Brain microvascular endothelial cell (primary cell): ENCODE measurements around the gene MPND.

Experiments used
- DNase-seq: peaks from one replicate; pipeline ENCODE4 v3.0.0-alpha.2; 2020
- H3K27ac ChIP-seq: fragments of 250-450 bp; sonication (Bioruptor Pico); 2 replicates; pipeline ENCODE4 v1.5.1; 2020; ENCODE audit warnings: mild to moderate bottlenecking, moderate library complexity
- H3K27me3 ChIP-seq: fragments of 250-450 bp; sonication (Bioruptor Pico); replicated peaks from 2 replicates; pipeline ENCODE4 v1.5.1; 2020; ENCODE audit warnings: mild to moderate bottlenecking
- H3K36me3 ChIP-seq: fragments of 250-450 bp; sonication (Bioruptor Pico); replicated peaks from 2 replicates; pipeline ENCODE4 v1.5.1; 2020; ENCODE audit warnings: mild to moderate bottlenecking
- H3K4me3 ChIP-seq: 2 replicates; pipeline ENCODE4 v1.5.1; 2011; ENCODE audit warnings: low read depth, mild to moderate bottlenecking, control low read depth, low read length, moderate library complexity
- CTCF ChIP-seq: IDR thresholded peaks from 2 replicates; pipeline ENCODE4 v1.5.1; 2011; ENCODE audit warnings: low read depth, mild to moderate bottlenecking, moderate library complexity, low read length, control low read depth, inconsistent platforms; ENCODE audit errors: missing control alignments
- in situ Hi-C: cut with HindIII; loops from 2 replicates; pipeline ENCODE4 v1.10.0; 2017; ENCODE audit warnings: low sequenced_read_pairs, low pct_ligation_motif_present

The MPND gene

GRCh38 chr19:4343370-4344307 is at the start of gene MPND:
Gene MPND (plus strand): TSS chr19:4343562. CDS start chr19:4343594, 32 bp downstream.
- peak within 1 kb of the TSS; percentile 46 for H3K27ac ChIP-seq
- TF ChIP-seq CTCF: no peak
- H3K36me3 ChIP-seq: no peaks in the 10 kb centered on the region
- H3K4me3 ChIP-seq: peak within 1 kb of the TSS; percentile 67
- in situ Hi-C loops: no loop called here
- DNase-seq: peak; percentile 63
- H3K27me3 ChIP-seq: no peaks in the 10 kb centered on the region

GRCh38 chr19:4294389-4294788 is 49.0 kb upstream of the MPND start:
- Histone ChIP-seq H3K27ac (no peak overlapping the region), H3K4me3 (no peak overlapping the region), H3K27me3 (no peaks in the 10 kb centered on the region), H3K36me3 (no peaks in the 10 kb centered on the region)
- DNase-seq: no peak
- TF ChIP-seq CTCF: no peak
- in situ Hi-C loops: no loop called here

- no peak for DNase-seq
- H3K36me3 ChIP-seq: no peaks in the 10 kb centered on the region
- TF ChIP-seq CTCF: no peak
- H3K27me3 ChIP-seq: no peaks in the 10 kb centered on the region
- in situ Hi-C loops: no loop called here
- no peak overlapping the region for H3K27ac ChIP-seq
- no peak overlapping the region for H3K4me3 ChIP-seq
Measured at GRCh38 chr19:4295972-4296771, 47.2 kb upstream of the MPND start.

- Histone ChIP-seq H3K27me3 (no peaks in the 10 kb centered on the region), H3K36me3 (no peaks in the 10 kb centered on the region), H3K4me3 (no peak overlapping the region), H3K27ac (no peak overlapping the region)
- peak; percentile 8 for DNase-seq
- TF ChIP-seq CTCF: no peak
- in situ Hi-C loops: no loop called here
Measured at GRCh38 chr19:4297901-4298809, 45.2 kb upstream of the MPND start.

GRCh38 chr19:4298810-4299550 is 44.4 kb upstream of the MPND start:
- DNase-seq: no peak
- in situ Hi-C loops: no loop called here
- no peaks in the 10 kb centered on the region for H3K36me3 ChIP-seq
- H3K4me3 ChIP-seq: no peak overlapping the region
- TF ChIP-seq CTCF: no peak
- H3K27me3 ChIP-seq: no peaks in the 10 kb centered on the region
- H3K27ac ChIP-seq: no peak overlapping the region
